Amniotic epithelial cell (primary cell): Measurements from ENCODE around the gene METTL13.

Experiments used
- DNase-seq: peaks from one replicate; pipeline ENCODE4 v3.0.0-alpha.2; 2010; ENCODE audit warnings: low read depth

The METTL13 gene

DNA sequence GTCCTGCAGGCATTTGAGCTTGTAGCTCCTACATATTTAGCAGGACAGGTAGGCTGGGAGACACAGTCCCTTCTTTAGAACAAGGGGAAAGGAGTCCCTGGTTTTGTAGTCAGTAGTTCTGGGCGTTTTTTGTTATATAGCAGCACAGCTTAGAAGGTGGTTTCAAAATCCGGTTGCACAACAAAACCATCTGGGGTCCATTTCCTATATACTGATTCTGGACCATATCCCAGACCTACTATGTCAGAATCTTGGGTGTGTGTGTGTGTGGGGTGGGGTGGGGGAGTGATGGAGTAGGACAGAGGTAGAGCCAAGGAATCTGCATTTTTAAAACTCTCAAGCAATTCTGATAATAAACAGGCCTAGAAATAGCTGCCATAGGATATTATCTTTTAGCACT, 21.6 kb downstream of the METTL13 start:
- peak; percentile 42 for DNase-seq

- DNase-seq, result no peak
These were observed 22.1 kb downstream of the METTL13 start for GRCh38 chr1:171803461-171804022.

- DNase-seq, result no peak
These were observed 24.1 kb downstream of the METTL13 start for GRCh38 chr1:171805395-171806115.

GRCh38 chr1:171807556-171807955, 26.1 kb downstream of the METTL13 start:
- DNase-seq, result no peak

- DNase-seq, result no peak
These were observed 28.4 kb downstream of the METTL13 start for GRCh38 chr1:171809834-171810233.

- DNase-seq, result no peak
These were observed 30.2 kb downstream of the METTL13 start for GRCh38 chr1:171811672-171812071.

- no peak for DNase-seq
These were observed 33.2 kb downstream of the METTL13 start for GRCh38 chr1:171814692-171815091.

DNA sequence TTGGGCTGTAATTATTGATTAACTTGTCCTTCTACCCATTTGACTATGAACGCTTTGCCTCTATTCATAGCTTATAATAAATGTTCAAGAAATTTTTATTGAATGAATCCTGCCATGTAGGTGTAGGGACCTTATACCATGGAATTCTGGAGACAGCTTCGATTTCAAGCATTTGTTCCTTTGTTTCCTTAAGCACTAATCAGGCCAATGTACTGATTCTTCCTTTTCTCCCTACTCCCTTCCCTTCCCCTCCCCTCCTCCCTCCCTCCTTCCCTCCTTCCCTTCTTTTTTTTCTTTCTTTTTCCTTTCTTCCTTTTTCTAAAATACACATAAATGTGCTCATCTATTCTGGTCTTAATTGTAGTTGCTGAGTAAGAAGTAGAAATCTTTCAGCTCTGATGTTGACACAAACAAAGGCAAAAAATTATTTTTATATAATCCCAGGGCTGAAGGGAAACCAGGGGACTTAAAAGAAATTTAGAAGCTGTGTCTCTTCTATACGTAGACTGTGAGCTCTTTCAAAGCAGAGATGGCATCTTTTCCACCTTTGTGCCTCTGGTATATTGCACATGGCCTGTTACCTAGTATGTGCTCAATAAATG, 34.9 kb downstream of the METTL13 start:
- no peak for DNase-seq

DNA sequence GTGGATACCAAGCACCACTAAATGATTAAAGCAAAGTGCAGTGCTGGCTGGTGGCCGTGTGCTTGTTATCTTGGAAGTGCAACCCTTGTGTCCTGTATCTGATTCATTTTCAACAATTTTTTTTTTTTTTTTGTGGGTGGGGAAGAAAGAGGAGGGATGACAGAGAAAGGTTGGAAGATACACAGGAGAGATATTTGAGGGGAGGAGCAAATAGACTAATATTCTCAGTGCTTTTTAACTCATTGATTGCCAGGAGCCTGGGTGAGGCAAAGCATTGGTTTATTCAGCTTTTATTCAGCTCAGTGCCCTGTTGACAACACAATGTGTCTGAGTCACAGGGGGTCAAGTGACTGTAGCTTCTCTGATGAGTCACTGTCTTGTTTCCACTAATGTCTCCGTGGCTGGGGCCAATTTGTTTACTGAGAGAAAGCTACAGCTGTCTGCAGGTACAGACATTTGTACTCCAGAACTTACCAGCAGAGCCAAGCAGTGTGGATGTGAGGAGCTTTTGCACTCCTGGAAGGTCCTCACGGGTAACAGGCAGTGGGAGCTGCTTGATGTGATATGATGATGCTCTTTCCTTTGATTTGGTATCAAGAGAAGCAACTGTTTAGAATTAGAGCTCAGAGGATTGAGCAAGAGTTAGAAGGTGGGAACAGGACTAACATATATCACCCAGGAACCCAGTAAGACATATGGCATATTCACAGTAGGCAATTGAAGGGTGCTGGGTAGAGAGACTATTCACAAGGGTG, 36.2 kb downstream of the METTL13 start:
- DNase-seq, result peak; percentile 74

GRCh38 chr1:171819946-171820345, 38.5 kb downstream of the METTL13 start:
- no peak for DNase-seq

DNA sequence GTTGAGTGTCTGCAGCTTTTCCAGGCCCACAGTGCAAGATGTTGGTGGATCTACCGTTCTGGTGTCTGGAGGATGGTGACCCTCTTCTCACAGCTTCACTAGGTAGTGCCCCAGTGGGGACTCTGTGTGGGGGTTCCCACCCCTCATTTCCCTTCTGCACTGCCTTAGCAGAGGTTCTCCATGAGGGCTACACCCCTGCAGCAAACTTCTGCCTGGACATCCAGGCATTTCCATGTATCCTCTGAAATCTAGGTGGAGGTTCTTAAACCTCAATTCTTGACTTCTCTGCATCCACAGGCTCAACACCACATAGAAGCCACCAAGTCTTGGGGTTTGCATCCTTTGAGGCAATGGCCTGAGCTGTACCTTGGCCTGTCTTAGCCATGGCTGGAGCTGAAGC, 45.5 kb downstream of the METTL13 start:
- no peak for DNase-seq

GRCh38 chr1:171828794-171829193, 47.3 kb downstream of the METTL13 start:
- DNase-seq, result no peak

DNA sequence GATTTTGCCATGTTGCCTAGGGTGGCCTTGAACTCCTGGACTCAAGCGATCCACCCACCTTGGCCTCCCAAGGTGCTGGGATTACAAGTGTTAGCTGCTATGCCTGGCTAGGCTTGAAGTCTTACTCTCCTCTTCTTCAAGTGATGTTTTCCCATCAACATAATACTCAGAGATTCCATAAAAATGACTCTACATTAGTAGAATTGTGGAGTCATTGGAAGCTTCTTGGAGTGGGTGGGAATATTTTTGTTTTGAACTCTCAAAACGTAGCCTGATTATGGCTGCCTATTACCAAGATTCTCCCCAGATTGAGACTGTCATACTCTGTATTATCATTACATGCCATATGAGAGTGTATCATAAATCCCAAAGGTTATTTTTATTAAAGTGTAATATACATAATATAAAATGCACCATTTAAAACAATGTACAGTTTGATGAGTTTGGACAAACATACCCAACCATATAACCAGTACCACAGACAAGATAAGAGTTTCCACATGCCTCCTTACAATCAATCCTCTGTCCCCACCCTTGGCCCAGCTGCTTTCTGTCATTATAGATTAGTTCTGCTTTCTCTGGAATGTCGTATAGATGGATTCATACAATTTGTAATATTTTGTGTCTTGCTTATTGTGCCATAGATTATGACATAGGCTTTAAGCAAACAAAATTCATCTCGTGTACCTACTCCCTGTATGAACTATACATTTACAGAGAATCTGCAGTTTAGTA, 51.8 kb downstream of the METTL13 start:
- no peak for DNase-seq

DNA sequence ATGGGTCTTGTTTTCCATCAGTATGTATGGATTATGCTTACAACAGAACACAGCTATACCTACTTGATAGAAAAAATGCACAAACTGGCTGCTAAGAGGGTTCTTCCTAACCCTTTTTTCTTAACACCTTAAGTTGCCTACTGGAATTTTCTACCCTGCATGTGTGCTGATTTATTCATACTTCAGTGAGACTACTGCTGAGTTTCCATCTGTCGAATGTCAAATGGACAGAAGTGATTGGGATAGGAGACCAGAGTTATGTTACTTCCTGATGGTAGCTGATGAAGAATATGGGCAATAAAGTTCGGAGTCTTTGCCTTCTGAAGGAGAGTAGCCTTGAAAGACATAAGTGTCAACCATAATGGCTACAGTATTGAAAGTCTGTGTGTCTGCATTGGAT, 53.4 kb downstream of the METTL13 start:
- DNase-seq, result no peak

GRCh38 chr1:171835891-171836290, 54.4 kb downstream of the METTL13 start:
- DNase-seq, result no peak

- peak; percentile 68 for DNase-seq
These were observed 59.8 kb downstream of the METTL13 start, which contains the start of gene DNM3 for GRCh38 chr1:171841050-171841910. Gene DNM3, plus strand, starts transcription at chr1:171841498. Its CDS starts 159 bp downstream, at chr1:171841657.

- no peak for DNase-seq
These were observed 60.7 kb downstream of the METTL13 start for GRCh38 chr1:171841931-171842761.

- no peak for DNase-seq
These were observed 62.9 kb downstream of the METTL13 start for GRCh38 chr1:171844381-171844780.

GRCh38 chr1:171845998-171846397, 64.5 kb downstream of the METTL13 start:
- no peak for DNase-seq
